Neutrophil (primary cell): ENCODE results near the gene KRT72.

ENCODE experiments used
- H3K27ac ChIP-seq: fragments of 200-600 bp; sonication (generic); 2 replicates; pipeline ENCODE4 v1.5.1; 2016; ENCODE audit warnings: mild to moderate bottlenecking, moderate library complexity
- H3K27me3 ChIP-seq: fragments of 200-600 bp; sonication (generic); 2 replicates; pipeline ENCODE4 v1.6.0; 2016; ENCODE audit warnings: mild to moderate bottlenecking
- H3K36me3 ChIP-seq: fragments of 200-600 bp; sonication (generic); 2 replicates; pipeline ENCODE4 v1.5.1; 2017
- H3K4me1 ChIP-seq, 2 experiments: fragments of 200-600 bp in 1 of 2; sonication (generic) in 1 of 2; 1 replicate in 1 of 2; 2 replicates in 1 of 2; pipeline versions ENCODE4 v1.5.1 to v1.6.1; 2013 to 2016; ENCODE audit warnings: low read depth in 1 of 2, low read length in 1 of 2, mild to moderate bottlenecking in 1 of 2, moderate library complexity in 1 of 2; ENCODE audit not compliant: control insufficient read depth in 1 of 2, insufficient read depth in 1 of 2
- H3K4me3 ChIP-seq, 2 experiments: fragments of 200-600 bp in 1 of 2; sonication (generic) in 1 of 2; 1 replicate in 1 of 2; 2 replicates in 1 of 2; pipeline ENCODE4 v1.5.1; 2013 to 2016; ENCODE audit warnings: low read depth in 1 of 2, low read length in 1 of 2, mild to moderate bottlenecking in 1 of 2, moderate library complexity in 1 of 2
- H3K9me3 ChIP-seq: fragments of 200-600 bp; sonication (generic); 2 replicates; pipeline ENCODE4 v1.5.1; 2016
- TF ChIP-seq, protein P1 (sequence below): fragments of 200-600 bp; sonication (generic); IDR thresholded peaks from 2 replicates; pipeline ENCODE4 v1.5.1; 2016; ENCODE audit warnings: antibody characterized with exemption

The KRT72 gene

DNA sequence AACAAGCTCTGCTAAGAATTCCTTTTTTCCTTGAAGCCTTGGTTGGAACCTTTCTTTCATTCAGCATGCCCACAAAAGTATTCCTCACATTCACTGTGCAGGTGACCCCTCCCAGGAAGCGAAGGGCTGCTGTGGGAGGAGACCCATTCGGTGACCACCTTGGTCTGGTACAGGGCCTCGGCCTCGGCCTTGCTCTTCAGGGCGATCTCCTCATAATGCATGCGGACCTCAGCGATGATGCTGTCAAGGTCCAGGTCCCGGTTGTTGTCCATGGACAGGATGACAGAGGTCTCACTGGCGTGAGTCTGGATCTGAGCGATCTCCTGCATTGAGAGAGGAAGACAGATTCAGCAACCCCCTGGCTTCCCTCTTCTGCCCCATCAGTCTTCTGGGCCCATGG is 30.8 kb downstream of the KRT72 start:
- Histone ChIP-seq H3K4me1 (no peaks in the 10 kb centered on the region), H3K4me3 (no peak overlapping the region), H3K27me3 (no peaks in the 10 kb centered on the region), H3K9me3 (no peaks in the 10 kb centered on the region), H3K27ac (no peak overlapping the region), H3K36me3 (no peaks in the 10 kb centered on the region)
- TF ChIP-seq, protein P1, sequence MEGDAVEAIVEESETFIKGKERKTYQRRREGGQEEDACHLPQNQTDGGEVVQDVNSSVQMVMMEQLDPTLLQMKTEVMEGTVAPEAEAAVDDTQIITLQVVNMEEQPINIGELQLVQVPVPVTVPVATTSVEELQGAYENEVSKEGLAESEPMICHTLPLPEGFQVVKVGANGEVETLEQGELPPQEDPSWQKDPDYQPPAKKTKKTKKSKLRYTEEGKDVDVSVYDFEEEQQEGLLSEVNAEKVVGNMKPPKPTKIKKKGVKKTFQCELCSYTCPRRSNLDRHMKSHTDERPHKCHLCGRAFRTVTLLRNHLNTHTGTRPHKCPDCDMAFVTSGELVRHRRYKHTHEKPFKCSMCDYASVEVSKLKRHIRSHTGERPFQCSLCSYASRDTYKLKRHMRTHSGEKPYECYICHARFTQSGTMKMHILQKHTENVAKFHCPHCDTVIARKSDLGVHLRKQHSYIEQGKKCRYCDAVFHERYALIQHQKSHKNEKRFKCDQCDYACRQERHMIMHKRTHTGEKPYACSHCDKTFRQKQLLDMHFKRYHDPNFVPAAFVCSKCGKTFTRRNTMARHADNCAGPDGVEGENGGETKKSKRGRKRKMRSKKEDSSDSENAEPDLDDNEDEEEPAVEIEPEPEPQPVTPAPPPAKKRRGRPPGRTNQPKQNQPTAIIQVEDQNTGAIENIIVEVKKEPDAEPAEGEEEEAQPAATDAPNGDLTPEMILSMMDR = no peak

DNA sequence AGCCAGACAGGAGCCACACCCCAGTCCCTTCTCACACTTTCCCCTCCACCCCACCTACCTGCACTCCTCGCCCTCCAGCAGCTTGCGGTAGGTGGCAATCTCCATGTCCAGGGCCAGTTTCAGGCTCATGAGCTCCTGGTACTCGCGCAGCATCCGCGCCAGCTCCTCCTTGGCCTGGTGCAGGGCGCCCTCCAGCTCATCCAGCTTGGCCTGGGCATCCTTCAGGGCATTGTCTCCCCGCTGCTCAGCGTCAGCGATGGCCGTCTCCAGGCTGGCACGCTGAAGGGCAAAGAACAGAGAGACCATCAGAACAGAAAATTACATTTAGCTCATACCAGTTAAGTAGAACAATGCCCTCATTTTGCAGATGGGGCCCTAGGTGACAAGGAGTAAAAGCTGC is 33.2 kb downstream of the KRT72 start:
- Histone ChIP-seq H3K36me3 (no peaks in the 10 kb centered on the region), H3K4me1 (no peaks in the 10 kb centered on the region), H3K4me3 (no peak overlapping the region), H3K27ac (no peak overlapping the region), H3K9me3 (no peaks in the 10 kb centered on the region), H3K27me3 (peaks cover 9% of the 10 kb centered on the region)
- TF ChIP-seq, protein P1 = no peak

DNA sequence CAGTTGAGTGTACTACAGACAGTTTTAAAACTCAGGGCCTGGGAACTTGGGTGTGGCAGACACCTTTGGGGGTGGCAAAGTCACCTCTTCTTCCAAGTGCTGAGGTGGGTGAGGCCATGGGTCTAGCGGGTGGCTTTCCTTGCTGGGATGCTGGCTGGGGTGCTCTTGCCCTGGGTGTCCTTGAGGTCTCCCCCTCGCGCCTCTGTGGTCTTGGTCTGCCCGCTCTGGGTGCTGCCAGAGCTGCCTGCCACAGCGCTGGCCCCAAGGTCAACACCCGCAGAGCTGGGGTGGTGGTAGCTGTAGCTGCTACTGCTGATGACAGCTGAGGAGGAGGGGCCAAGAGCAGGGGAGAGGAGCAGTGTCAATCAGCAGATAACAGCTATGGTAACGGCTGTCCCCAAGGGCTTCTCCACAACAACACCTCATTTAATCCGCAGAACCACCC is 34.4 kb downstream of the KRT72 start:
- H3K9me3 ChIP-seq = no peaks in the 10 kb centered on the region
- H3K4me3 ChIP-seq = no peak overlapping the region
- H3K27me3 ChIP-seq = peaks cover 9% of the 10 kb centered on the region
- H3K27ac ChIP-seq = no peak overlapping the region
- H3K4me1 ChIP-seq = no peaks in the 10 kb centered on the region
- TF ChIP-seq, protein P1 = no peak
- no peaks in the 10 kb centered on the region for H3K36me3 ChIP-seq

DNA sequence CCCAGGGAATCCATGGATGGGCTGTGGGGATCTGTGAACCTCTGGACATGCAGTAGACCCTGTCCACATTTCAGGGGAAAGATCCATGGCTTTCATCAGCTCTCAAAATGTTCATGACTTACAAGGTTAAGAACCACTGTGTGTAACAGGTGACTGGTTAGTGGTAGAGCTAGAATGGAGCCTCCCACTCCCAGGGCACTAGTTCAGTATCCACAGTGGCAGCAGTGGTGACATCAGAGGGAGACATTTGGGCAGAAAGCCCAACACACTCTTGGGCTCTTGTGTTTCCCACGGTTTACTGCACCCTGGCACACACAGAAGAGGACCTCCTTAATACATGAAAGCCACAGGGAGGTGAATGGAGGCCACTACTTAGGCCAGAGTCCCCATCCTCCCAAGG is 36.7 kb downstream of the KRT72 start:
- H3K36me3 ChIP-seq = no peaks in the 10 kb centered on the region
- TF ChIP-seq, protein P1 = no peak
- H3K4me3 ChIP-seq = no peak overlapping the region
- H3K9me3 ChIP-seq = no peaks in the 10 kb centered on the region
- H3K27me3 ChIP-seq = peaks cover 9% of the 10 kb centered on the region
- H3K4me1 ChIP-seq = no peaks in the 10 kb centered on the region
- H3K27ac ChIP-seq = no peak overlapping the region

DNA sequence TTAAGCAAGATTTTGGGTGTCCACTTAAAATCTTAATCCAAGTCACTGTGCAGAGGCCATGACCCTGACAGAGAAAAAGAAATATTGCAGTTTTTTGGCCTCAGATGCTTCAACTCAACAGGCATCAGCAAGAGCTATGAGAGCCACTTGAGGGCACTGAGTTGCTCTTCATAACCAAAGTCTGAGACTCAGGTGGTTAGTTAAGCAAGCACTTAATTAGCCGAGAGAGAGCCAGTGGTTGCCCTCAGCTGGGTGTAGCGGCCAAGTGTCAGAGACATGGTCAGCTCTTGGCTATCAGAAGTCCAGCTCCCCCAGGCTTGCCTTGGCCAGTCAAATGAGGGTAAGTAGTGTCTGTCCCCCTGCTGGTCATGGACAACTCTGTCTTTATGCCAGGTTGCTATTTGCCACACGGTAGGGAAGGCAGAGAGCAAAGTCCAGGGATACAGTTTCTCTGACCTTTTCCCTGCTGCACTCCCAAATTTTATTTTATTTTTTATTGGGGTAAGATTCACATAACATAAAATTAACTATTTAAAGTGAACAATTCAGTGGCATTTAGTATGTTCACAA is 39.3 kb downstream of the KRT72 start:
- H3K9me3 ChIP-seq = no peaks in the 10 kb centered on the region

More for the DNA sequence above, 39.3 kb downstream of the KRT72 start:
- Histone ChIP-seq H3K27ac (no peak overlapping the region), H3K27me3 (peaks cover 9% of the 10 kb centered on the region), H3K36me3 (no peaks in the 10 kb centered on the region), H3K4me1 (no peaks in the 10 kb centered on the region), H3K4me3 (no peak overlapping the region)
- TF ChIP-seq, protein P1 = no peak
